Nephron progenitor cell (in vitro differentiated cells): ENCODE measurements around the gene CILP2.

Source experiments
- DNase-seq: peaks from one replicate; pipeline ENCODE4 v3.0.0; 2021
- H3K27ac Mint-ChIP-seq: 2 replicates; pipeline ENCODE4 v1.8.0; 2021; ENCODE audit warnings: mild to moderate bottlenecking, moderate library complexity, mixed read lengths
- H3K27me3 Mint-ChIP-seq: 2 replicates; pipeline ENCODE4 v1.8.0; 2021; ENCODE audit warnings: mild to moderate bottlenecking, low read depth, mixed read lengths; ENCODE audit not compliant: poor library complexity
- H3K36me3 Mint-ChIP-seq: 2 replicates; pipeline ENCODE4 v1.8.0; 2021; ENCODE audit warnings: low read depth, mixed read lengths
- H3K4me1 Mint-ChIP-seq: 2 replicates; pipeline ENCODE4 v1.8.0; 2021; ENCODE audit warnings: mixed read lengths
- H3K4me3 Mint-ChIP-seq: 2 replicates; pipeline ENCODE4 v1.8.0; 2021; ENCODE audit warnings: mild to moderate bottlenecking, moderate library complexity, mixed read lengths
- H3K9me3 Mint-ChIP-seq: 2 replicates; pipeline ENCODE4 v1.8.0; 2021; ENCODE audit warnings: mild to moderate bottlenecking, moderate library complexity, mixed read lengths
- TF ChIP-seq, protein P1 (sequence below): fragments of 200-600 bp; sonication (generic); IDR thresholded peaks from 2 replicates; pipeline ENCODE4 v1.5.0; 2021; ENCODE audit warnings: antibody characterized with exemption

CILP2 gene

DNA sequence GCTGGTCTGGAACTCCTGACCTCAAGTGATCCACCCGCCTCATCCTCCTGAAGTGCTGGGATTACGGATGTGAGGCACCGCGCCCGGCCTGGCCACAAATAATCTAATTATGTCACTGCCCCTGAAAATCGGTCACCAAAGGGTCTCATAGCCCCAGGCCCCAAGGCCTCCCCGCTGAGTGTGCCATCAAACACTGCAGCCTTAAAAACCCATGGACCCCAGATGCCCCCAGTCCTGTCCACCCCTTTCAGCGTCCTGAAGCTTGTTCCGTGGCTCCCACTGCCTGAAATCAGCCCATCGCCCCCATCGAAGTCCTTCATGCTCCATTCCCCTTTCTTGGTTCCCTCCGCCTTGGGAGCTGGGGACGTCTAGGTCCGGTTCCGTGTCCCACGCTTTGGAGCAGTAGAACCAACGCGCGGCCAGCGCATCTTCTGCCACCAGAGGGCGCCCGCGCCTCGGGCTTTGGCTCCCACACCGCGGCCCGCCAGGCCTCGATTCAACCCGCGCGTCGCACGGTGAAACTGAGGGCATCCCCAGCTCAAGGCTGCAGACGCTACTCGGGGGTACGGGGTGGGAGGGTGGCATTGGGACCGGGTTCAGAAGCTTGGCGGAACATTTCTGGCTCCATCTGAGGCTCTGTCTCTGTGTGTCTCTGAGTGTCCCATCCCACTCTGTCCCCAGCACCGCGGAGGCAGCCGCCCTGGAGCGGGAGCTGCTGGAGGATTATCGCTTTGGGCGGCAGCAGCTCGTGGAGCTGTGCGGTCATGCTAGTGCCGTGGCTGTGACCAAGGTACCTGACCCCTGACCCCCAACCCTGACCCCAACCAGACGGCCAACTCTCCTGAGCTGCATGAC lies 5.9 kb upstream of the CILP2 start:
- TF ChIP-seq, protein P1, sequence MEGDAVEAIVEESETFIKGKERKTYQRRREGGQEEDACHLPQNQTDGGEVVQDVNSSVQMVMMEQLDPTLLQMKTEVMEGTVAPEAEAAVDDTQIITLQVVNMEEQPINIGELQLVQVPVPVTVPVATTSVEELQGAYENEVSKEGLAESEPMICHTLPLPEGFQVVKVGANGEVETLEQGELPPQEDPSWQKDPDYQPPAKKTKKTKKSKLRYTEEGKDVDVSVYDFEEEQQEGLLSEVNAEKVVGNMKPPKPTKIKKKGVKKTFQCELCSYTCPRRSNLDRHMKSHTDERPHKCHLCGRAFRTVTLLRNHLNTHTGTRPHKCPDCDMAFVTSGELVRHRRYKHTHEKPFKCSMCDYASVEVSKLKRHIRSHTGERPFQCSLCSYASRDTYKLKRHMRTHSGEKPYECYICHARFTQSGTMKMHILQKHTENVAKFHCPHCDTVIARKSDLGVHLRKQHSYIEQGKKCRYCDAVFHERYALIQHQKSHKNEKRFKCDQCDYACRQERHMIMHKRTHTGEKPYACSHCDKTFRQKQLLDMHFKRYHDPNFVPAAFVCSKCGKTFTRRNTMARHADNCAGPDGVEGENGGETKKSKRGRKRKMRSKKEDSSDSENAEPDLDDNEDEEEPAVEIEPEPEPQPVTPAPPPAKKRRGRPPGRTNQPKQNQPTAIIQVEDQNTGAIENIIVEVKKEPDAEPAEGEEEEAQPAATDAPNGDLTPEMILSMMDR: peak; percentile 92
- H3K9me3 Mint-ChIP-seq: no peaks in the 10 kb centered on the region
- H3K27me3 Mint-ChIP-seq: peaks cover 10% of the 10 kb centered on the region
- no peak overlapping the region for H3K27ac Mint-ChIP-seq
- DNase-seq: peak; percentile 90
- no peak overlapping the region for H3K4me3 Mint-ChIP-seq
- H3K4me1 Mint-ChIP-seq: peaks cover 44% of the 10 kb centered on the region
- peaks cover 23% of the 10 kb centered on the region for H3K36me3 Mint-ChIP-seq

DNA sequence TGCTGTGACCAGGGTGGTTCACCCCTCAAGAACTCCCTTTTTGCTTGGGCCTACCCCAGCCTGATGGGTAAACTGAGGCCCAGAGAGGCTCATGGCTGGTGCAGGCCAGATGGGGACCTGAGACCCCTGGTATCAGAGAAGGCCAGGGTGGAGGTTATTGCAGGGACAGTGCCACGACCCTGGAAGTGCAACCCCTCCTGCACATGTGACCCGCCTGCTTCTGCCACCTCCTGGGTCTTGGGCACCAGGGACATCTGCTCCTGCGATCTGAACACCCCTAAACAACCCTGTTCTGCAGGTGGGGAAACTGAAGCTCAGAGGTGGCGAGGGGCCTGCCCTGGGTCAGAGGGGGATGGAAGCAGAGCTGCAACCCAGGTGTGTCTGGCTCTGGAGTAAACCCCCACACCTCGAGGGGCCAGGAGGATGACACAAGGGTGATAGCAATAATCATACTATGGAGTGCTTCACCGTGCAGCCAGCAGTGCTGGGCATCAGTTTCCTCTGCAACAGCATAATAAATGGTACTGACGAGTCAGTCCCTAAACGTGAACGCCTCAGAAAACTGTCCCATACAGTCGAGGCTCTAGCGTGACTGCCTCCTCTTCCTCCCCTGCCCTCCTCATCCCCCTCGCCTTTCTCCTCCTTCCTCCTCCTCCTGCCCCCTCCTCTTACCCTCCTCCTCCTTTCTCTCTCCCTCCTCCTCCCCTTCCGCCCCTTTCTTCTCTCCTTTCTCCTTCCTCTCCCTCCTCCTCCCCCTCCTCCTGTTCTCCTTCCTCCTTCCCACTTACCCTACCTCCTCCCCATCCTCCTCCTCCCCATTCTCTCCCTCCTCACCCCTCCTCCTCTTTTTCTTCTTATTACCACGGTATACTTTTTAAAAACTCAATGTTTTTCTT lies 5.0 kb upstream of the CILP2 start:
- peaks cover 40% of the 10 kb centered on the region for H3K4me1 Mint-ChIP-seq

DNA sequence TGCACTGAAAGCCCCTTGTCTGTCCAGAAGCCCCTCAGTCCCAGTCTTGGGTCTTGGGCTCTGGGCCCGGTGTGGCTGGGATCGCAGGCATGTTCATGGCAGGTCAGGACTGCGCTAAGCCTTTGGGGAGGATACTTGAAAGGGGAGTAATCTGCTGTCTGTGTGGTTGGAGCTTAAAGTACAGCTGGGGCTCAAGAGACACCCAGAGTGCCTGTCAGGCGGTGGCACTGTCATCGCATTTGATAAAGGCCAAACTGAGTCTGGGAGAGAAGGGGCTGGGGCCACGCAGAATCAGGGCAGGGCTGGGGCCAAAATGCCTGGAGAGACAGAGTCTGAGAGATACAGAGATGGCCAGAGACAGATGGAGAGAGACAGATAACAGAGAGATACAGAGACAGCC lies 4.2 kb upstream of the CILP2 start:
- Mint-ChIP-seq H3K27ac (no peak overlapping the region), H3K36me3 (peaks cover 23% of the 10 kb centered on the region), H3K4me3 (no peak overlapping the region), H3K27me3 (peaks cover 10% of the 10 kb centered on the region), H3K9me3 (no peaks in the 10 kb centered on the region), H3K4me1 (peaks cover 46% of the 10 kb centered on the region)
- TF ChIP-seq, protein P1: no peak
- no peak for DNase-seq

More for the DNA sequence above, 5.0 kb upstream of the CILP2 start:
- peaks cover 23% of the 10 kb centered on the region for H3K36me3 Mint-ChIP-seq
- no peak overlapping the region for H3K27ac Mint-ChIP-seq
- H3K4me3 Mint-ChIP-seq: no peak overlapping the region
- H3K9me3 Mint-ChIP-seq: no peaks in the 10 kb centered on the region
- TF ChIP-seq, protein P1: no peak
- no peak for DNase-seq
- peaks cover 5% of the 10 kb centered on the region for H3K27me3 Mint-ChIP-seq

DNA sequence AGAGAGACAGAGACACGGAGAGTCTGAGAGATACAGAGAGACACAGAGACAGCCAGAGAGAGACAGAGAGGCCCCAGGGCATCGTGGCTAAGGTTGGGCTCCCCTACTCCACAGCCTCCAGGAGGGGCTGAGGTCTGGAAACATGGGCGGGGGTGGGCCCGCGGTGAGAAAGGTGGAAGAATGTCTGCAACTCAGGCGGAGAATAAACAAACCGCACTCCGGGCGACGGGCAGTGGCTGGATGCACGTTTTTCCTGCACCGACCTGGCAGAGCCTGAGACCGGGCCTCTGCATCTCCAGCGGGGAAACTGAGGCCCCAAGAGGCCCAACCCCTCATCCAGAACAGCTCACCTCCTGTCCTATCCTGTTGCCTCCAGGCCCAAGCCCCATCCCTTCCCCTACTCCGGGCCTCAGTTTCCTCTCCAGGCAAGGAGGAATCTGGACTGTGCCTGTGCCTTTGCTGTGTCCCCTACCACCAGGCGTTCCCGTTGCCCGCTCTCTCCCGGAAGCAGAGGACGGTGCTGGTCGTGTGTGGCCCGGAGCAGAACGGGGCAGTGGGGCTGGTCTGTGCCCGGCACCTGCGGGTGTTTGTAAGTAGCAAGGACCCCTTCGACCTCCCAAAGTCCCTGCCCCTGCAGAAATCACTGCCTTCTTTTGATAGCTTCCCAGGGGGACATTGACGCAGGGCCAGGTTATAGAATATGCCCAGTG lies 3.4 kb upstream of the CILP2 start:
- H3K4me3 Mint-ChIP-seq: no peak overlapping the region

More for the DNA sequence above, 3.4 kb upstream of the CILP2 start:
- Mint-ChIP-seq H3K27me3 (peaks cover 18% of the 10 kb centered on the region), H3K9me3 (no peaks in the 10 kb centered on the region), H3K4me1 (peaks cover 42% of the 10 kb centered on the region), H3K36me3 (peaks cover 19% of the 10 kb centered on the region), H3K27ac (no peak overlapping the region)
- no peak for DNase-seq
- TF ChIP-seq, protein P1: no peak
